Smooth muscle cell (in vitro differentiated cells): ENCODE measurements around the gene CD300LF. TPM values are rescaled to one million over a fixed set of nuclear protein-coding genes. Genes with fewer than 3 reads are reported as not detected.

Experiments used
- DNase-seq: peaks from one replicate; lab custom pipeline; 2025; ENCODE audit not compliant: unreplicated experiment; lab: John Stamatoyannopoulos, UW
- H2AFZ ChIP-seq: fragments of 200-600 bp; sonication (generic); 2 replicates; pipeline ENCODE4 v1.6.0; 2016; ENCODE audit warnings: antibody characterized with exemption, low read depth, mild to moderate bottlenecking
- H3F3A ChIP-seq: fragments of 200-600 bp; sonication (generic); 2 replicates; pipeline ENCODE4 v1.6.0; 2017; ENCODE audit warnings: antibody characterized with exemption, low read depth
- H3K27ac ChIP-seq: fragments of 200-600 bp; sonication (generic); 2 replicates; pipeline ENCODE4 v1.5.1; 2016; ENCODE audit warnings: low read depth, mild to moderate bottlenecking
- H3K27me3 ChIP-seq: fragments of 200-600 bp; sonication (generic); 2 replicates; pipeline ENCODE4 v1.6.1; 2016; ENCODE audit warnings: low read depth, mild to moderate bottlenecking
- H3K36me3 ChIP-seq: fragments of 200-600 bp; sonication (generic); 2 replicates; pipeline ENCODE4 v1.5.1; 2016; ENCODE audit warnings: low read depth
- H3K4me1 ChIP-seq: fragments of 200-600 bp; sonication (generic); 2 replicates; pipeline ENCODE4 v1.5.1; 2016; ENCODE audit warnings: low read depth
- H3K4me2 ChIP-seq: fragments of 200-600 bp; sonication (generic); 2 replicates; pipeline ENCODE4 v1.6.0; 2016; ENCODE audit warnings: mild to moderate bottlenecking
- H3K4me3 ChIP-seq: fragments of 200-600 bp; sonication (generic); 2 replicates; pipeline ENCODE4 v1.5.1; 2016; ENCODE audit warnings: mild to moderate bottlenecking
- H3K79me2 ChIP-seq: fragments of 200-600 bp; sonication (generic); 2 replicates; pipeline ENCODE4 v1.6.0; 2016; ENCODE audit warnings: low read depth, mild to moderate bottlenecking
- H3K9ac ChIP-seq: fragments of 200-600 bp; sonication (generic); 2 replicates; pipeline ENCODE4 v1.6.0; 2016; ENCODE audit warnings: low read depth
- H3K9me3 ChIP-seq: fragments of 200-600 bp; sonication (generic); replicated peaks from 2 replicates; pipeline ENCODE4 v1.5.1; 2016; ENCODE audit warnings: low read depth
- H4K20me1 ChIP-seq: fragments of 200-600 bp; sonication (generic); 2 replicates; pipeline ENCODE4 v1.6.0; 2016; ENCODE audit warnings: low read depth
- CTCF ChIP-seq: fragments of 200-600 bp; sonication (generic); IDR thresholded peaks from 2 replicates; pipeline ENCODE4 v1.5.1; 2017; ENCODE audit warnings: borderline replicate concordance, mild to moderate bottlenecking, antibody characterized with exemption; ENCODE audit not compliant: insufficient read depth, poor library complexity, severe bottlenecking
- WGBS: methylation state at CpG from one replicate; pipeline ENCODE4 v1.1.7; 2016; ENCODE audit warnings: low lambda C conversion rate; 5-methylcytosine and 5-hydroxymethylcytosine counted together
- polyA plus RNA-seq: library from polyadenylated mRNA; unstranded; fragments of >200 nt; fragmentation: Nextera tagmentation; extraction: Ambion mirVana; gene quantifications from 2 replicates; pipeline ENCODE4 v1.2.1, GENCODE V29; 2016
- total RNA-seq: library from RNA; depleted of rRNA; stranded (reverse); fragments of >200 nt; gene quantifications from 2 replicates; pipeline ENCODE4 v1.2.3, GENCODE V29; 2014

Gene CD300LF
- total and polyA plus RNA-seq, 2 experiments from 2014 or later: not detected

GRCh38 chr17:74749279-74750038 is 36.7 kb upstream of the CD300LF start:
- no peak for TF ChIP-seq CTCF
- 2% methylated on average over 45 of the region's 46 CpGs for WGBS
- Histone ChIP-seq H3F3A (peaks cover 18% of the 10 kb centered on the region), H3K4me1 (peaks cover 43% of the 10 kb centered on the region), H3K9ac (no peak overlapping the region), H3K9me3 (no peaks in the 10 kb centered on the region), H2AFZ (peak overlapping the region; percentile 61), H3K79me2 (peaks cover 7% of the 10 kb centered on the region), H3K27me3 (no peaks in the 10 kb centered on the region), H4K20me1 (no peaks in the 10 kb centered on the region), H3K36me3 (no peaks in the 10 kb centered on the region), H3K27ac (no peak overlapping the region), H3K4me2 (peak overlapping the region; percentile 83), H3K4me3 (peak overlapping the region; percentile 72)
- no peak for DNase-seq

- no peak within 1 kb of the TSS for H3K27ac ChIP-seq
- WGBS: under 1% methylated on average over 80 of the region's 90 CpGs
- H3K9ac ChIP-seq: peak within 1 kb of the TSS; percentile 11
- H3K4me2 ChIP-seq: peak within 1 kb of the TSS; percentile 83
- H4K20me1 ChIP-seq: no peaks in the 10 kb centered on the region
- H2AFZ ChIP-seq: peak within 1 kb of the TSS; percentile 61
- no peaks in the 10 kb centered on the region for H3K36me3 ChIP-seq
- H3F3A ChIP-seq: peaks cover 18% of the 10 kb centered on the region
- TF ChIP-seq CTCF: no peak
- peak; percentile 62 for DNase-seq
- no peaks in the 10 kb centered on the region for H3K27me3 ChIP-seq
- H3K79me2 ChIP-seq: peaks cover 7% of the 10 kb centered on the region
- no peaks in the 10 kb centered on the region for H3K9me3 ChIP-seq
- H3K4me3 ChIP-seq: peak within 1 kb of the TSS; percentile 72
- H3K4me1 ChIP-seq: peaks cover 43% of the 10 kb centered on the region
These were observed 36.0 kb upstream of the CD300LF start, which contains the start of gene NHERF1 for GRCh38 chr17:74748529-74749278. Gene NHERF1 (plus strand): TSS chr17:74748628. CDS start chr17:74748847, 219 bp downstream.

- Histone ChIP-seq H3K27me3 (no peaks in the 10 kb centered on the region), H3K79me2 (peaks cover 7% of the 10 kb centered on the region), H2AFZ (no peak overlapping the region), H3K27ac (no peak overlapping the region), H3K36me3 (no peaks in the 10 kb centered on the region), H4K20me1 (no peaks in the 10 kb centered on the region), H3K9ac (no peak overlapping the region), H3K4me1 (peaks cover 43% of the 10 kb centered on the region), H3K4me3 (peak overlapping the region; percentile 72), H3K9me3 (no peaks in the 10 kb centered on the region), H3K4me2 (peak overlapping the region; percentile 83), H3F3A (peaks cover 18% of the 10 kb centered on the region)
- under 1% methylated on average over 17 of the region's 34 CpGs for WGBS
- no peak for DNase-seq
- TF ChIP-seq CTCF: no peak
These were observed 35.5 kb upstream of the CD300LF start for GRCh38 chr17:74748279-74748528.

GRCh38 chr17:74746922-74747321 is 34.2 kb upstream of the CD300LF start:
- no peak overlapping the region for H3K9ac ChIP-seq
- H3K27me3 ChIP-seq: no peaks in the 10 kb centered on the region
- H3K9me3 ChIP-seq: no peaks in the 10 kb centered on the region
- peak overlapping the region; percentile 51 for H3K4me2 ChIP-seq
- WGBS: 2% methylated on average over 6 of the region's 6 CpGs
- no peaks in the 10 kb centered on the region for H3K79me2 ChIP-seq
- no peak overlapping the region for H2AFZ ChIP-seq
- no peaks in the 10 kb centered on the region for H3K36me3 ChIP-seq
- H3F3A ChIP-seq: peaks cover 18% of the 10 kb centered on the region
- TF ChIP-seq CTCF: no peak
- no peak for DNase-seq
- no peaks in the 10 kb centered on the region for H4K20me1 ChIP-seq
- H3K4me3 ChIP-seq: no peak overlapping the region
- no peak overlapping the region for H3K27ac ChIP-seq
- peaks cover 43% of the 10 kb centered on the region for H3K4me1 ChIP-seq
